Trophoblast cell (in vitro differentiated cells and primary cell): ENCODE data around the gene POLR1G.

Experiments
- DNase-seq, 2 donors: peaks; one replicate each; pipeline ENCODE4 v3.0.0-alpha.2; 2016
- H2AFZ ChIP-seq: 2 replicates; pipeline ENCODE4 v1.6.1; 2013; ENCODE audit warnings: low read length, moderate library complexity, mild to moderate bottlenecking; ENCODE audit not compliant: insufficient read depth, poor library complexity
- H2AK5ac ChIP-seq: 2 replicates; pipeline ENCODE4 v1.6.1; 2013; ENCODE audit warnings: mild to moderate bottlenecking, low read length
- H2BK120ac ChIP-seq: 2 replicates; pipeline ENCODE4 v1.6.1; 2013; ENCODE audit warnings: low read length, mild to moderate bottlenecking, moderate library complexity; ENCODE audit not compliant: insufficient read depth, poor library complexity
- H2BK12ac ChIP-seq: 2 replicates; pipeline ENCODE4 v1.6.1; 2013; ENCODE audit warnings: mild to moderate bottlenecking, low read length, moderate library complexity
- H2BK5ac ChIP-seq: 2 replicates; pipeline ENCODE4 v1.6.1; 2013; ENCODE audit warnings: low read length, low read depth, moderate library complexity, mild to moderate bottlenecking; ENCODE audit not compliant: poor library complexity
- H3K14ac ChIP-seq: 2 replicates; pipeline ENCODE4 v1.6.1; 2013; ENCODE audit warnings: mild to moderate bottlenecking, low read length
- H3K18ac ChIP-seq: 2 replicates; pipeline ENCODE4 v1.6.1; 2013; ENCODE audit warnings: mild to moderate bottlenecking, low read length
- H3K23ac ChIP-seq: 2 replicates; pipeline ENCODE4 v1.6.1; 2013; ENCODE audit warnings: low read length
- H3K27ac ChIP-seq: 2 replicates; pipeline ENCODE4 v1.5.1; 2013; ENCODE audit warnings: low read depth, mild to moderate bottlenecking, inconsistent platforms, low read length, moderate library complexity
- H3K27me3 ChIP-seq: 2 replicates; pipeline ENCODE4 v1.6.1; 2013; ENCODE audit warnings: inconsistent platforms, mild to moderate bottlenecking, low read length, moderate library complexity; ENCODE audit not compliant: insufficient read depth
- H3K36me3 ChIP-seq, 2 experiments: 1 replicate in 1 of 2; 2 replicates in 1 of 2; pipeline ENCODE4 v1.6.1; 2013; ENCODE audit warnings: low read length in 2 of 2, mild to moderate bottlenecking in 2 of 2, moderate library complexity in 1 of 2; ENCODE audit not compliant: insufficient read depth in 2 of 2, control insufficient read depth in 1 of 2
- H3K4ac ChIP-seq: 2 replicates; pipeline ENCODE4 v1.6.1; 2013; ENCODE audit warnings: low read depth, mild to moderate bottlenecking, low read length, moderate library complexity
- H3K4me1 ChIP-seq, 2 experiments: 1 replicate in 1 of 2; 2 replicates in 1 of 2; pipeline ENCODE4 v1.6.1; 2013; ENCODE audit warnings: low read length in 2 of 2, mild to moderate bottlenecking in 2 of 2, moderate library complexity in 1 of 2; ENCODE audit not compliant: insufficient read depth in 2 of 2, control insufficient read depth in 1 of 2
- H3K4me2 ChIP-seq: 2 replicates; pipeline ENCODE4 v1.6.1; 2013; ENCODE audit warnings: inconsistent platforms, mild to moderate bottlenecking, low read length, moderate library complexity
- H3K4me3 ChIP-seq: 2 replicates; pipeline ENCODE4 v1.5.1; 2013; ENCODE audit warnings: mild to moderate bottlenecking, low read depth, low read length, inconsistent platforms
- H3K79me1 ChIP-seq: one replicate; pipeline ENCODE4 v1.6.1; 2013; ENCODE audit warnings: low read length
- H3K79me2 ChIP-seq: 2 replicates; pipeline ENCODE4 v1.6.1; 2013; ENCODE audit warnings: low read length, mild to moderate bottlenecking; ENCODE audit not compliant: control insufficient read depth, insufficient read depth, poor library complexity
- H3K9ac ChIP-seq: 2 replicates; pipeline ENCODE4 v1.6.1; 2013; ENCODE audit warnings: mild to moderate bottlenecking, low read length
- H3K9me3 ChIP-seq: 2 replicates; pipeline ENCODE4 v1.6.1; 2013; ENCODE audit warnings: low read depth, mild to moderate bottlenecking, control low read depth, inconsistent platforms, low read length; ENCODE audit not compliant: insufficient read depth
- H4K12ac ChIP-seq: 2 replicates; pipeline ENCODE4 v1.6.1; 2013; ENCODE audit warnings: low read depth, mild to moderate bottlenecking, low read length, moderate library complexity
- H4K8ac ChIP-seq: 2 replicates; pipeline ENCODE4 v1.6.1; 2013; ENCODE audit warnings: low read depth, mild to moderate bottlenecking, low read length, moderate library complexity
- H4K91ac ChIP-seq: one replicate; pipeline ENCODE4 v1.6.1; 2013; ENCODE audit warnings: low read depth, mild to moderate bottlenecking, low read length, moderate library complexity
- WGBS: extraction: QIAGEN DNeasy Blood & Tissue Kit; methylation state at CpG from one replicate; pipeline ENCODE4 v1.1.7; 2013; ENCODE audit warnings: missing lambda C conversion rate; ENCODE audit not compliant: insufficient read length, insufficient coverage; ENCODE audit errors: extremely low coverage; 5-methylcytosine and 5-hydroxymethylcytosine counted together

The POLR1G gene

DNA sequence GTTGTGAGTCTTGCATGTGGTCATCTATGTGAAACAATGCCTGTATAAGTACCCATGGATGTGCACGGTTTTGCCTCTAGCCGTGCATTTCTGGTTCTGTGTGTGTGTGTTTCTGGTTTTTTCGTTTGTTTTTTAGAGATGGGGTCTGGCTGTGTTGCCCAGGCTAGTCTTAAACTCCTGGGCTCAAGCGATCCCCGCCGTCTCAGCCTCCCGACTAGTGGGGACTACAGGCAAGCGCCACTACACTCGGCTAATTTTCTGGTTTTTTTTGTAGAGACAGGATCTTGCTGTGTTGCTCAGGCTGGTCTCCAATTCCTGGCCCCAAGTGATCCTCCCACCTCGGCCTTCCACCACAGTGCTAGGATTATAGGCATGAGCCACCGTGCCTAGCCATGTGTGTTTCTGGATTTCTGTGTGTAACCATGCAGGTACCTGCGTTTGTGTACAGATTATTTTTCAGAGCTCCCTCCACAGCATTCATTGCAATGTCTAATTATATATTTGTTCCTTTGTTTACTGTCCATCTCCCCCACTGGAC lies 45.5 kb downstream of the POLR1G start:
- H3K9me3 ChIP-seq, result no peaks in the 10 kb centered on the region
- no peaks in the 10 kb centered on the region for H3K36me3 ChIP-seq
- H3K18ac ChIP-seq, result peak overlapping the region; percentile 96
- peak overlapping the region; percentile 98 for H2BK12ac ChIP-seq
- peaks cover 49% of the 10 kb centered on the region for H3K79me1 ChIP-seq
- peak overlapping the region; percentile 98 for H2BK5ac ChIP-seq
- no CpG with 5 or more reads among the region's 12 CpGs for WGBS
- peaks cover 21 to 40% of the 10 kb centered on the region in 2 experiments for H3K4me1 ChIP-seq
- no peak overlapping the region for H3K23ac ChIP-seq
- no peak overlapping the region for H2AFZ ChIP-seq
- DNase-seq, result peak; percentile 69 to 81
- no peak overlapping the region for H4K12ac ChIP-seq
- peak overlapping the region; percentile 99 for H2BK120ac ChIP-seq
- peaks cover 5% of the 10 kb centered on the region for H3K79me2 ChIP-seq
- H3K4ac ChIP-seq, result no peak overlapping the region
- no peak overlapping the region for H3K9ac ChIP-seq
- H2AK5ac ChIP-seq, result peak overlapping the region; percentile 91
- H3K4me2 ChIP-seq, result peak overlapping the region; percentile 70
- H3K14ac ChIP-seq, result peak overlapping the region; percentile 97
- peak overlapping the region; percentile 99 for H4K91ac ChIP-seq
- H3K27ac ChIP-seq, result peak overlapping the region; percentile 99
- peak overlapping the region; percentile 92 for H4K8ac ChIP-seq
- H3K27me3 ChIP-seq, result no peaks in the 10 kb centered on the region
- H3K4me3 ChIP-seq, result no peak overlapping the region

DNA sequence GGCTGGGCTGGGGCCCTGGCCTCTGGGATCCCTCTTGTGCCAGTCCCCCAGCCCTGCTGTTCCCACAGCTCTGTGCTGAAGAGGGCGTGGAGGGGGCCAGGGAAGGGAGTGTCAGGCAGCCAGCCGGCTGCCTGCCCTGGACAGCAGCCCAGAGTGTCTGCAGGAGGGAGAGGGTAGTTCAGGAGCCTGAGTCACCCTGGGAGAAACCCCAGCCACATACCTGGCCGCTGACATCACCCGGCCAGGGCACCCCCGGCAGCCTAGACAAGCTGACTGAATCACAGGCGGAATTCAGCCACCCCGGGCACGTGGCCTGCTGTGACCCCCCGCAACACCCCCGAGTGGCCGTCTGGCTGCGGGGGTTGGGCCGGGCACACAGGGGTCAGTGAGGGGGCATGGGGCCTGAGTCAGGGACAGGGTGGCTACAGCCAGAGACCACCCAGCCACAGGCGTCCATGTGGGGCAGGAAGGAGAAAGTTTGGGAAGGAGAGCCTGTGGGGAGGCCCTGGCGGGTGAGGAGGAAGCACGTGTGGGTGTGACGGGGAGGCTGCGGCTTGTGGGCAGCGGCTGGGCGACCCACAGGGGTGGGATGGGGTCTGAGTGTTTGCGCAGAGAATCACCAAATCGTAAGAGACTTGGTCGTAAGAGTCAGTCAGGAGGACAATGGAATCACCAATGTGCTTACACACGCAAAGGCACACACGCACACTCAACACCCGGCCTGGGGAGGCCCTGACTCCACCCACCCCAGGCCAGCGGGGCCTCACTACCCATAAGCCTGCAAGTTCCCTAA lies 49.5 kb downstream of the POLR1G start:
- H4K91ac ChIP-seq, result peak overlapping the region; percentile 92
- no peak overlapping the region for H3K23ac ChIP-seq
- peaks cover 45% of the 10 kb centered on the region for H3K79me1 ChIP-seq
- peak overlapping the region; percentile 80 for H2BK12ac ChIP-seq
- H2BK120ac ChIP-seq, result peak overlapping the region; percentile 87
- H3K27me3 ChIP-seq, result no peaks in the 10 kb centered on the region
- no peaks in the 10 kb centered on the region for H3K36me3 ChIP-seq
- H3K9ac ChIP-seq, result no peak overlapping the region
- H3K4me2 ChIP-seq, result peak overlapping the region; percentile 45
- H4K12ac ChIP-seq, result no peak overlapping the region
- peak; percentile 98 to 99 for DNase-seq
- H3K4me3 ChIP-seq, result no peak overlapping the region
- H3K9me3 ChIP-seq, result no peaks in the 10 kb centered on the region
- peaks cover 5% of the 10 kb centered on the region for H3K79me2 ChIP-seq
- peak overlapping the region; percentile 88 for H3K14ac ChIP-seq
- H3K27ac ChIP-seq, result peak overlapping the region; percentile 95
- peak overlapping the region; percentile 96 for H2BK5ac ChIP-seq
- H3K4ac ChIP-seq, result peak overlapping the region; percentile 14
- no CpG with 5 or more reads among the region's 27 CpGs for WGBS
- H4K8ac ChIP-seq, result peak overlapping the region; percentile 71
- H3K18ac ChIP-seq, result peak overlapping the region; percentile 76
- H3K4me1 ChIP-seq, result peaks cover 21 to 33% of the 10 kb centered on the region in 2 experiments
- peak overlapping the region; percentile 53 for H2AFZ ChIP-seq
- peak overlapping the region; percentile 3 for H2AK5ac ChIP-seq

DNA sequence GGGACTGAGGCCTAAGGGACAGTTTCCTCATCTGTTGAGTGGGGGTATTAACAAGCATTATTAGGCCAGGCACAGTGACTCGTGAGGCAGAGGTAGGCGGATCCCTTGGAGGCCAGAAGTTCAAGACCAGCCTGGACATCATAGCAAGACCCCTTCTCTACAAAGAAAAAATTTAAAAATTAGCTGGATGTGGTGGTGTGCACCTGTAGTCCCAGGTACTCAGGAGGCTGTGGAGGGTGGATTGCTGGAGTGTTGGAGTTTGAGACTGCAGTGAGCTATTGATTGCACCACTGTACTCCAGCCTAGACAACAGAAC lies 50.0 kb downstream of the POLR1G start:
- Histone ChIP-seq H3K18ac (peak overlapping the region; percentile 76), H3K4me1 (peaks cover 16 to 28% of the 10 kb centered on the region in 2 experiments), H3K9me3 (no peaks in the 10 kb centered on the region), H4K12ac (no peak overlapping the region), H3K4ac (peak overlapping the region; percentile 14), H3K9ac (no peak overlapping the region), H3K36me3 (no peaks in the 10 kb centered on the region), H3K23ac (no peak overlapping the region), H2AFZ (peak overlapping the region; percentile 53), H3K27ac (peak overlapping the region; percentile 95), H4K91ac (peak overlapping the region; percentile 92), H4K8ac (peak overlapping the region; percentile 71), H2BK5ac (peak overlapping the region; percentile 96), H3K4me3 (no peak overlapping the region), H2AK5ac (peak overlapping the region; percentile 3), H3K79me2 (peaks cover 2% of the 10 kb centered on the region), H2BK120ac (peak overlapping the region; percentile 87), H3K14ac (peak overlapping the region; percentile 88), H2BK12ac (peak overlapping the region; percentile 53), H3K4me2 (peak overlapping the region; percentile 45), H3K79me1 (peaks cover 39% of the 10 kb centered on the region), H3K27me3 (no peaks in the 10 kb centered on the region)
- WGBS, result no CpG with 5 or more reads among the region's 2 CpGs
- DNase-seq, result no peak

DNA sequence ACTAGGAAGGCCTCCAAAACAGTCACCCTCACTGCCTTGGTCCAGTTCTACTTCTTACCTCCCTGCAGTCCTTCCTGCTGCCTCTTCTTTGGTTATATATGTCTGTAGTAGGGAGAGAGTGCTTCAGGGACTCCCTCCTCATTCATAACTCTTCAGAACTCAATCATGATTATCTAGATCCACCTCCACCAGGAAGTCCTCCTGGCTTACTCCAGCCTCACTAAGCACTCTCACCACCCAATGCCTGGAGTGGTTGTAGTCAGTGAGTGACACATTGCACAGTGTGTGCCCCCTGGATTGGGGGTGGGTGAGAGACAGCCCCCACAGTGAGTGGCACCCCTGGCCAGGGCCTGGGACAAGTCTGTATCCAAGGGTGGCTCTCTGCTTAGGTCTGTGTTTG lies 51.3 kb downstream of the POLR1G start:
- Histone ChIP-seq H4K91ac (peak overlapping the region; percentile 45), H3K79me1 (peaks cover 27% of the 10 kb centered on the region), H3K18ac (no peak overlapping the region), H3K4me3 (no peak overlapping the region), H3K36me3 (no peaks in the 10 kb centered on the region), H3K4me1 (peaks cover 14 to 21% of the 10 kb centered on the region in 2 experiments), H2BK12ac (peak overlapping the region; percentile 37), H3K23ac (no peak overlapping the region), H3K14ac (peak overlapping the region; percentile 7), H2AFZ (no peak overlapping the region), H3K27me3 (no peaks in the 10 kb centered on the region), H3K27ac (no peak overlapping the region), H3K79me2 (peaks cover 2% of the 10 kb centered on the region), H3K9me3 (no peaks in the 10 kb centered on the region), H3K4ac (no peak overlapping the region), H2AK5ac (peak overlapping the region; percentile 12), H2BK5ac (no peak overlapping the region), H2BK120ac (peak overlapping the region; percentile 0), H3K4me2 (no peak overlapping the region), H4K8ac (no peak overlapping the region), H3K9ac (no peak overlapping the region), H4K12ac (no peak overlapping the region)
- DNase-seq, result no peak
